Esophagus muscularis mucosa (tissue), 4 donors: ENCODE data around the gene DCLK2.

Source experiments
- EP300 ChIP-seq: sonication (generic); formaldehyde crosslinking; IDR thresholded peaks from one replicate; pipeline ENCODE4 v1.6.1; 2017; ENCODE audit warnings: antibody characterized with exemption
- POLR2A ChIP-seq: fragments of 450-650 bp; IDR thresholded peaks from one replicate; pipeline ENCODE4 v1.6.1; 2017; ENCODE audit warnings: antibody characterized with exemption, moderate library complexity, mild to moderate bottlenecking, low read depth
- POLR2AphosphoS5 ChIP-seq, 2 donors: sonication (generic); formaldehyde crosslinking; IDR thresholded peaks; one replicate each; pipeline ENCODE4 v1.6.1; 2017; ENCODE audit warnings: antibody characterized with exemption in 2 of 2
- TF ChIP-seq, protein P1 (sequence below), 3 experiments: fragments of 200-600 bp in 2 of 3; fragments of 450-650 bp in 1 of 3; sonication (generic) in 2 of 3; IDR thresholded peaks; one replicate each; pipeline ENCODE4 v1.5.1; 2017 to 2019; ENCODE audit warnings: antibody characterized with exemption in 3 of 3, mild to moderate bottlenecking in 2 of 3, moderate library complexity in 1 of 3

DNA sequence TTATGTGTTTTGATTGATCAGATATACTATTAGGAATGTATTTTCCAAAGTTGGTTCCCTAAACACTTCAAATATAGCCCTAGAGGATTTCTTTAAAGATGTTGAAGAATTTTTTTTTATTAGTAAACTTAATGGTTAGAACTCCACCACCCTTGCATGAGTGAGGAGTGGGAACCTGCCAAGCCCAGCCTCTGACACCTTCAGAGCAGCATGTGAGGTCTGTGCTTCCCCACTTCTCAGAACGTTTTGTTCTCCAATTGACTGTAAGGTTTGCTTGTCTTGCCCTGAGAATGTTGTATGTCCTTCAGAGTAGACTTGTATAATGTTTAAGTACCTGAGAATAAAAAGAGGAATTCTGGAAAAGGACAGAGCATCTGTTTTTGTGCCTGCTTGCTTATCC, 126.8 kb downstream of the DCLK2 start:
- TF ChIP-seq, protein P1, sequence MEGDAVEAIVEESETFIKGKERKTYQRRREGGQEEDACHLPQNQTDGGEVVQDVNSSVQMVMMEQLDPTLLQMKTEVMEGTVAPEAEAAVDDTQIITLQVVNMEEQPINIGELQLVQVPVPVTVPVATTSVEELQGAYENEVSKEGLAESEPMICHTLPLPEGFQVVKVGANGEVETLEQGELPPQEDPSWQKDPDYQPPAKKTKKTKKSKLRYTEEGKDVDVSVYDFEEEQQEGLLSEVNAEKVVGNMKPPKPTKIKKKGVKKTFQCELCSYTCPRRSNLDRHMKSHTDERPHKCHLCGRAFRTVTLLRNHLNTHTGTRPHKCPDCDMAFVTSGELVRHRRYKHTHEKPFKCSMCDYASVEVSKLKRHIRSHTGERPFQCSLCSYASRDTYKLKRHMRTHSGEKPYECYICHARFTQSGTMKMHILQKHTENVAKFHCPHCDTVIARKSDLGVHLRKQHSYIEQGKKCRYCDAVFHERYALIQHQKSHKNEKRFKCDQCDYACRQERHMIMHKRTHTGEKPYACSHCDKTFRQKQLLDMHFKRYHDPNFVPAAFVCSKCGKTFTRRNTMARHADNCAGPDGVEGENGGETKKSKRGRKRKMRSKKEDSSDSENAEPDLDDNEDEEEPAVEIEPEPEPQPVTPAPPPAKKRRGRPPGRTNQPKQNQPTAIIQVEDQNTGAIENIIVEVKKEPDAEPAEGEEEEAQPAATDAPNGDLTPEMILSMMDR (IDR thresholded peaks at IDR 0.05) = no peak
- no peak for TF ChIP-seq POLR2AphosphoS5 (IDR thresholded peaks at IDR 0.05)
- TF ChIP-seq EP300 = no peak
- no peak for TF ChIP-seq POLR2A
